ENCODE measurements around the gene CALN1.

Gene CALN1

DNA sequence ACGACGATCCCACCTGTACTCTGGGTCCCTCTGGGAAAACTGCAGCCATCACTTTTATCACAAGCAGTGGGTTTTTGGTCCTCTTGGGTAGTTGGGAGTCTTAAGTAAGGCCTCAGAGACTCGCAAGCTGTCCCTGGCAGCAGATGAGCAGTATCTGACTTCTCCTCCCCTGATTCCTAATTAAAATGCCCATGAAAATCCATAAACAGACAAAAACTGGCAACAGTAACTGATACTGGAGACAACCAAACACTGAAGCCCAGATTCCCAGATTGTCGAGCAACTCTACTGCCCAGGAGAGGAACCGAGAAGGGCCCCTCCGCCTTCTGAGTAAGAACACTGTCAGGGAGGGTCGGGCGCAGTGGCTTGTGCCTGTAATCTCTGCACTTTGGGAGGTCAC lies 333.8 kb downstream of the CALN1 start:
- TF ChIP-seq, protein P1, sequence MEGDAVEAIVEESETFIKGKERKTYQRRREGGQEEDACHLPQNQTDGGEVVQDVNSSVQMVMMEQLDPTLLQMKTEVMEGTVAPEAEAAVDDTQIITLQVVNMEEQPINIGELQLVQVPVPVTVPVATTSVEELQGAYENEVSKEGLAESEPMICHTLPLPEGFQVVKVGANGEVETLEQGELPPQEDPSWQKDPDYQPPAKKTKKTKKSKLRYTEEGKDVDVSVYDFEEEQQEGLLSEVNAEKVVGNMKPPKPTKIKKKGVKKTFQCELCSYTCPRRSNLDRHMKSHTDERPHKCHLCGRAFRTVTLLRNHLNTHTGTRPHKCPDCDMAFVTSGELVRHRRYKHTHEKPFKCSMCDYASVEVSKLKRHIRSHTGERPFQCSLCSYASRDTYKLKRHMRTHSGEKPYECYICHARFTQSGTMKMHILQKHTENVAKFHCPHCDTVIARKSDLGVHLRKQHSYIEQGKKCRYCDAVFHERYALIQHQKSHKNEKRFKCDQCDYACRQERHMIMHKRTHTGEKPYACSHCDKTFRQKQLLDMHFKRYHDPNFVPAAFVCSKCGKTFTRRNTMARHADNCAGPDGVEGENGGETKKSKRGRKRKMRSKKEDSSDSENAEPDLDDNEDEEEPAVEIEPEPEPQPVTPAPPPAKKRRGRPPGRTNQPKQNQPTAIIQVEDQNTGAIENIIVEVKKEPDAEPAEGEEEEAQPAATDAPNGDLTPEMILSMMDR (IDR thresholded peaks at IDR 0.05; ENCODE audit: low read length), result no peak
- TF ChIP-seq EZH2 (IDR thresholded peaks at IDR 0.05; ENCODE audit: borderline replicate concordance, low read length), result no peak
- no peak overlapping the region for H3K4me3 ChIP-seq (ENCODE audit: low read depth, low read length, poor library complexity, severe bottlenecking)
- no peak overlapping the region for H3K9ac ChIP-seq (ENCODE audit: low read length)
- H3K9me2 ChIP-seq (ENCODE audit: low read depth, low read length), result no peaks in the 10 kb centered on the region
- no peaks in the 10 kb centered on the region for H3K4me1 ChIP-seq (ENCODE audit: insufficient read depth, low read length, severe bottlenecking)
- H4K20me1 ChIP-seq (ENCODE audit: insufficient read depth, low read length), result no peaks in the 10 kb centered on the region
- no peaks in the 10 kb centered on the region for H3K79me2 ChIP-seq (ENCODE audit: insufficient read depth, low read length)
- no peaks in the 10 kb centered on the region for H3K9me3 ChIP-seq (ENCODE audit: low read length)
- no peak overlapping the region for H3K27ac ChIP-seq (ENCODE audit: low read depth, low read length, poor library complexity, severe bottlenecking)
- H3K36me3 ChIP-seq (ENCODE audit: insufficient read depth, low read length), result no peaks in the 10 kb centered on the region
- H3K4me2 ChIP-seq (ENCODE audit: low read length), result no peak overlapping the region
- H3F3A ChIP-seq (ENCODE audit: insufficient read depth, low read length), result no peaks in the 10 kb centered on the region
- no peak overlapping the region for H2AFZ ChIP-seq (ENCODE audit: low read length)
- H3K27me3 ChIP-seq (ENCODE audit: insufficient read depth, low read length), result 0 out of 2 replicates have a peak, but pooled peaks cover 4% of the 10 kb centered on the region

GRCh38 chr7:72077786-72078185 lies 334.4 kb downstream of the CALN1 start:
- Histone ChIP-seq H3K9me2 (ENCODE audit: low read depth, low read length) (peaks cover 2% of the 10 kb centered on the region; the same call in 1 of the 2 replicates), H3K27me3 (ENCODE audit: insufficient read depth, low read length) (0 out of 2 replicates have a peak, but pooled peaks cover 4% of the 10 kb centered on the region), H2AFZ (ENCODE audit: low read length) (no peak overlapping the region), H3K79me2 (ENCODE audit: insufficient read depth, low read length) (no peaks in the 10 kb centered on the region), H3F3A (ENCODE audit: insufficient read depth, low read length) (no peaks in the 10 kb centered on the region), H3K9ac (ENCODE audit: low read length) (no peak overlapping the region), H4K20me1 (ENCODE audit: insufficient read depth, low read length) (no peaks in the 10 kb centered on the region), H3K4me3 (ENCODE audit: low read depth, low read length, poor library complexity, severe bottlenecking) (no peak overlapping the region), H3K27ac (ENCODE audit: low read depth, low read length, poor library complexity, severe bottlenecking) (no peak overlapping the region), H3K9me3 (ENCODE audit: low read length) (no peaks in the 10 kb centered on the region), H3K4me2 (ENCODE audit: low read length) (no peak overlapping the region), H3K4me1 (ENCODE audit: insufficient read depth, low read length, severe bottlenecking) (no peaks in the 10 kb centered on the region), H3K36me3 (ENCODE audit: insufficient read depth, low read length) (no peaks in the 10 kb centered on the region)
- no peak for TF ChIP-seq EZH2 (IDR thresholded peaks at IDR 0.05; ENCODE audit: borderline replicate concordance, low read length)
- TF ChIP-seq, protein P1 (IDR thresholded peaks at IDR 0.05; ENCODE audit: low read length), result no peak

GRCh38 chr7:72072901-72073300 lies 339.2 kb downstream of the CALN1 start:
- Histone ChIP-seq H3K9me3 (ENCODE audit: low read length) (peaks cover 3% of the 10 kb centered on the region; the same call in 1 of the 2 replicates), H3K27me3 (ENCODE audit: insufficient read depth, low read length) (no peaks in the 10 kb centered on the region), H3F3A (ENCODE audit: insufficient read depth, low read length) (no peaks in the 10 kb centered on the region), H3K27ac (ENCODE audit: low read depth, low read length, poor library complexity, severe bottlenecking) (no peak overlapping the region), H3K4me1 (ENCODE audit: insufficient read depth, low read length, severe bottlenecking) (no peaks in the 10 kb centered on the region), H3K4me3 (ENCODE audit: low read depth, low read length, poor library complexity, severe bottlenecking) (no peak overlapping the region), H3K36me3 (ENCODE audit: insufficient read depth, low read length) (no peaks in the 10 kb centered on the region), H3K79me2 (ENCODE audit: insufficient read depth, low read length) (no peaks in the 10 kb centered on the region), H3K4me2 (ENCODE audit: low read length) (no peak overlapping the region), H3K9ac (ENCODE audit: low read length) (no peak overlapping the region), H2AFZ (ENCODE audit: low read length) (no peak overlapping the region), H3K9me2 (ENCODE audit: low read depth, low read length) (peaks cover 5% of the 10 kb centered on the region; the same call in 1 of the 2 replicates), H4K20me1 (ENCODE audit: insufficient read depth, low read length) (no peaks in the 10 kb centered on the region)
- TF ChIP-seq, protein P1 (IDR thresholded peaks at IDR 0.05; ENCODE audit: low read length), result no peak
- TF ChIP-seq EZH2 (IDR thresholded peaks at IDR 0.05; ENCODE audit: borderline replicate concordance, low read length), result no peak
